NCI-H146 (cell line): ENCODE results near the gene ATP1B2.
A peak's percentile ranks its signal among the peaks of the same experiment; 100 is the strongest.
"Not testable (repeated sequence)": the region's sequence is repeated elsewhere in the genome, so short reads cannot be mapped to it uniquely, and the experiment has no call there.

Experiments used
- DNase-seq: peaks from one replicate; lab custom pipeline; 2025; lab: John Stamatoyannopoulos, UW

The ATP1B2 gene

GRCh38 chr17:7634384-7634783 is 16.3 kb upstream of the ATP1B2 start:
- DNase-seq: peak; percentile 55

- DNase-seq: no peak
Measured at GRCh38 chr17:7636163-7636562, 14.6 kb upstream of the ATP1B2 start.

- DNase-seq: no peak
Measured at GRCh38 chr17:7640783-7641182, 9.9 kb upstream of the ATP1B2 start.

DNA sequence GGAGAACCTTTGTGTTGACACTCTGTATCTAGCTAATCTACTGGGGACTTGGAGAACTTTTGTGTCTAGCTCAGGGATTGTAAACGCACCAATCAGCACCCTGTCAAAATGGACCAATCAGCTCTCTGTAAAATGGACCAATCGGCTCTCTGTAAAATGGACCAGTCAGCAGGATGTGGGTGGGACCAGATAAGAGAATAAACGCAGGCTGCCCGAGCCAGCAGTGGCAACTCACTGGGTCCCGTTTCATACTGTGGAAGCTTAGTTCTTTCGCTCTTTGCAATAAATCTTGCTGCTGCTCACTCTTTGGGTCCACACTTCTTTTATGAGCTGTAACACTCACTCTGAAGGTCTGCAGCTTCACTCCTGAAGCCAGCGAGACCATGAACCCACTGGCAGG is 9.1 kb upstream of the ATP1B2 start:
- not testable (repeated sequence) for DNase-seq

- no peak for DNase-seq
Measured at GRCh38 chr17:7644775-7645174, 6.0 kb upstream of the ATP1B2 start.

DNA sequence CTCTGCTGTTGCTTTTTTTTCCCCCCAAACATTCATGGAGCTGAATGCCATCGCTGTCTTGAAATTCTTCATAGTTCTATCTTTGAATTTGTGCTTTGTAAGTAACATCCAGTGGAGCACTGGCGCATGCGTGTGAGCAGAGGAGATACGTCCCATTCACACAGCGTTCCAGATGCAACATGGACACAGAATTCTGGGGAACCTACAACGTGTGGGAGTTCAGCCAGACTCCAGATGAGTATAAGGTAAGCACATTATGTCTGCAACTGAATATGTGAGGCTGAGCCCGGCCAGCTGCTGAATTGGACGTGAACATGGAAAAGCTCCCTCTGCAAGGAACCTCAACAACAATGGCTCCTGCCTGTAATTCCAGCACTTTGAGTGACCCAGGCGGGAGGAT is 4.3 kb upstream of the ATP1B2 start:
- no peak for DNase-seq

- no peak for DNase-seq
Measured at GRCh38 chr17:7647018-7647417, 3.7 kb upstream of the ATP1B2 start.

GRCh38 chr17:7651097-7651664 is 455 bp downstream of the ATP1B2 start:
- no peak for DNase-seq

GRCh38 chr17:7651665-7652387 is 1.1 kb downstream of the ATP1B2 start:
- DNase-seq: peak; percentile 35

DNA sequence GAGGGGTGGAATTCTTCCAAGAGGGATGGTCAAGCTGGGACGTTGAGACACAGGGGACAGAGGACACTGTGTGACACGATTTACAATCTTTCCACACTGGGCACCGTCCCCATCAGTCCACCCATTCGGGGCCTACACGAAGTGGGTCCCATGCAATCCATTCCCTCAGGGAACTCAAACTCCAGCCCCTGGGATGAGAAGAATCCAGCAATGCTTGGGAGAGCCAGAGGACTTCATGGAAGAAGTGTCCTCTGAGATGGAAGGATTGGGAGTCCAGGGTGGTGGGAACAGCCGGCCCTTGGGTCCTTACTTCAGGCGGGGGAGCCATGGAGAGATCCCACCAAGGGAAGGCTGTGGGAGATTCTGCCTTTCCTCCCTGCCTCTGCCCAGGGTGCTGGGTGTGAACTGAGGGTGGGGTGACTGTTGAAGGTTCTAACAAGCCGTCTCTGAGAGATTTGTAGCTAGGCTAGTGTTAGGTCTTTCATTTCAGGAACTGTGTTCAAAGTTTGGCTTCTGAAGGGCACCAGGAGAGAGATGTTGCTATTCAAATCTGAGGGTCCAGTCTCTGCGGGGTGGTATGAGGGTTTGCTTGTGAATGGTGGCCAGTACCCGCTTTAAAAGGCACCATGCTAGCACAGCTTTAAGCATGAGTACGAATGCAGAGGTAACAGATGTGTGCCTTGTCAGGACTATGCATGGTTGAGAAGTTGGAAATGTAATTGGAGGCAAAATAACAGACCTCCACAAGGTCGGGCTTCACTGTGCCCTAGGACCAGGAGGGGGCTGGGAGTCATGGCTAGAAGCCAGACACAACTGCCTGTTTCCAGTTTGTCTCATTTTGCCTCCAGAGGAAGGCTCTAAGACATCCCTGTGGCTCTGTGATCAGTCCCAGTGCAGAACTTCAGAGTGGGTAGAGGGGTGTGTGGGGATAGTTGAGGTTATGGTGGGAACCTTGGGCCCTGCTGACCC is 1.9 kb downstream of the ATP1B2 start:
- no peak for DNase-seq

GRCh38 chr17:7654832-7655540 is 4.3 kb downstream of the ATP1B2 start:
- DNase-seq: no peak

DNA sequence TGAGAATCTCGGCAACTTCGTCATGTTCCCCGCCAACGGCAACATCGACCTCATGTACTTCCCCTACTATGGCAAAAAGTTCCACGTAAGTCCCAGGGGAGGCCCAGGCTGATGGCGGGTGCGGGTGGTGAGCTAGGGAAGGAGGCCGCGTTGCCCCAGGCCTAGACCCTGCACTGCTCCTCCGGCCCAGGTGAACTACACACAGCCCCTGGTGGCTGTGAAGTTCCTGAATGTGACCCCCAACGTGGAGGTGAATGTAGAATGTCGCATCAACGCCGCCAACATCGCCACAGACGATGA is 4.8 kb downstream of the ATP1B2 start:
- no peak for DNase-seq

- no peak for DNase-seq
Measured at GRCh38 chr17:7656958-7657609, 6.4 kb downstream of the ATP1B2 start.

- DNase-seq: no peak
Measured at GRCh38 chr17:7667656-7668406, 17.1 kb downstream of the ATP1B2 start.

- no peak for DNase-seq
Measured at GRCh38 chr17:7668482-7668881, 17.8 kb downstream of the ATP1B2 start.

DNA sequence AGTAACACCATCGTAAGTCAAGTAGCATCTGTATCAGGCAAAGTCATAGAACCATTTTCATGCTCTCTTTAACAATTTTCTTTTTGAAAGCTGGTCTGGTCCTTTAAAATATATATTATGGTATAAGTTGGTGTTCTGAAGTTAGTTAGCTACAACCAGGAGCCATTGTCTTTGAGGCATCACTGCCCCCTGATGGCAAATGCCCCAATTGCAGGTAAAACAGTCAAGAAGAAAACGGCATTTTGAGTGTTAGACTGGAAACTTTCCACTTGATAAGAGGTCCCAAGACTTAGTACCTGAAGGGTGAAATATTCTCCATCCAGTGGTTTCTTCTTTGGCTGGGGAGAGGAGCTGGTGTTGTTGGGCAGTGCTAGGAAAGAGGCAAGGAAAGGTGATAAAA is 22.5 kb downstream of the ATP1B2 start:
- no peak for DNase-seq

DNA sequence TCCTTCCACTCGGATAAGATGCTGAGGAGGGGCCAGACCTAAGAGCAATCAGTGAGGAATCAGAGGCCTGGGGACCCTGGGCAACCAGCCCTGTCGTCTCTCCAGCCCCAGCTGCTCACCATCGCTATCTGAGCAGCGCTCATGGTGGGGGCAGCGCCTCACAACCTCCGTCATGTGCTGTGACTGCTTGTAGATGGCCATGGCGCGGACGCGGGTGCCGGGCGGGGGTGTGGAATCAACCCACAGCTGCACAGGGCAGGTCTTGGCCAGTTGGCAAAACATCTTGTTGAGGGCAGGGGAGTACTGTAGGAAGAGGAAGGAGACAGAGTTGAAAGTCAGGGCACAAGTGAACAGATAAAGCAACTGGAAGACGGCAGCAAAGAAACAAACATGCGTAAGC is 24.2 kb downstream of the ATP1B2 start:
- DNase-seq: no peak

DNA sequence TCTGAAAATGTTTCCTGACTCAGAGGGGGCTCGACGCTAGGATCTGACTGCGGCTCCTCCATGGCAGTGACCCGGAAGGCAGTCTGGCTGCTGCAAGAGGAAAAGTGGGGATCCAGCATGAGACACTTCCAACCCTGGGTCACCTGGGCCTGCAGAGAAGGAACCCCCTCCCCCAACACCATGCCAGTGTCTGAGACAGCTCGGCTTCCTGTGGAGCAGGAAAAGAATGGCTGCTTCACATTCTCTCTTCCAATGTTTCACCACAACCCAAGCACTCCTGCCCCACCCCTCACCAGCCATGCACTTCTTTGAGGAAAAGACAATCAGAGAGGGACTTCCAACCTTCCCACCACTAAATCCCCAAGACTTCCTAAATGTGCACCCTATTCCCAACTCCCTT is 25.8 kb downstream of the ATP1B2 start:
- DNase-seq: no peak

DNA sequence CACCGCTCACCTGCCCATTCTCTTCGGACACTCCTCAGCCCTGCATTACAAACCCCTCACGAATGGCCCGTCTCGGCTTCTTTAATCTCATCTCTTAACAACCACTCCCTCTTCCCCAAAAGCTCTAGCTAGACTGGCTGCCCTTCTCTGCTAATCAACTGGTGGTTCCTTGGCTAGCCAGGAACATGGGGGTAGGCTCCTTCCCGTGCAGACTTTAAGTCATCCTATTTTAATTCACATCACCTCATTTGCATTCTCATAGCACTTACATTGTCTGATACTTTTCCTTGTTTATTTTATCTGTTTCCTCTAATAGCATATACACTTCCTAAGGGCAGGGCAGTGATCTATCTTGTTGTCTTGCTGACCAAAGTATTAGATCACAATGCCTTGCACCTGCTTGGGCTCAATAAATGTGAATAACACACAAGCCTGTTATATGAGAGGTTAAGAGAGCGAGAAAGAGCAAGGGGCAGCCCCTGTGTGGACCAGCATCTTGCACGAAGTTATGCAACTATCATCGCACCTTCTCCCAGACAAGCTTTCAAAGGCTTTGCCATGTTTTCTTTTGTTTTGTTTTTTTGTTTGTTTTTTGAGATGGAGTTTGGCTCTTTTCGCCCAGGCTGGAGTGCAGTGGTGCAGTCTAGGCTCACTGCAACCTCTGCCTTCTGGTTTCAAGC is 26.8 kb downstream of the ATP1B2 start:
- no peak for DNase-seq

DNA sequence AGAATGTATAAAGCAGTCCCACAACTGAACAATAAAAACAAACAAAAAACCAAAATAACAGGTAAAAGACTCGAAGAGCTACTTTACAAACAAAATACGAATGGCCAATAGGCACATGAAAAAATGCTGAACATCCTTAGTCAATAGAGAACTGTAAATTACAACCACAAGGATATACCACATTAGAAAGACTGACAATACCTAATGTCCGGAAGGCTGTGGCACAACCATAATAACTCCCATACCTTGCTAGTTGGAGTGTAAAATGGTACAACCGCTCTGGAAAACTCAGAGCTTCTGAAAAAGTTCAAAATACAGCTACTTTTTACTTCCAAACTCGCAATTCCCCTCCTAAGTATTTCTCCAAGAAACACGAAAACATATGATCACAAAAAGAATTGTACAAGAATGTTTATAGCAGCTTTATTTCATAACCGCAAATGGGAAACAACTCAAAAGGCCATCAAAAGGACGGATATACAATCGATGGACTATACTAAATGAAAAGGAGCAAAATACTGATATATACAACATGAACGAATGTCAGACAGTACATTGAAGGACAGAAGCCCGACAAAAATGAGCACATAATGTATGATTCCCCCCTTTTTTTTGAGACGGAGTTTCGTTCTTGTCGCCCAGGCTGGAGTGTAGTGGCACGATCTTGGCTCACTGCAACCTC is 34.3 kb downstream of the ATP1B2 start:
- no peak for DNase-seq
